Endothelial cell of umbilical vein (primary cell): Measurements from ENCODE around the gene ERCC8. TPM values are rescaled to one million over a fixed set of nuclear protein-coding genes. Genes with fewer than 3 reads are reported as not detected.

Experiments
- BruUV-seq: library from RNA; stranded (reverse); fragments of 400-500 nt; replicated peaks from 2 replicates; lab custom pipeline; 2021; lab: Mats Ljungman, UMichigan
- CTCF ChIA-PET: fragments of 300-600, 350-600 bp; sonication (Branson Sonifier 250); formaldehyde crosslinking; loops from one replicate; lab custom pipeline; 2021; ENCODE audit warnings: antibody characterized with exemption, inconsistent platforms; lab: Charles Lee
- POLR2A ChIA-PET: fragments of 300-600, 350-600 bp; sonication (Branson Sonifier 250); formaldehyde crosslinking; loops from one replicate; lab custom pipeline; 2021; ENCODE audit warnings: antibody characterized with exemption, inconsistent platforms; lab: Charles Lee
- DNase-seq: peaks from one replicate; pipeline ENCODE4 v3.0.0-alpha.2; 2011; ENCODE audit warnings: low read depth, low spot score
- FAIRE-seq: peaks from 2 replicates; lab custom pipeline; 2011; peaks lifted over from hg19 to GRCh38; lab: Jason Lieb, UNC
- H2AFZ ChIP-seq: 2 replicates; pipeline ENCODE4 v1.6.0; 2012; ENCODE audit warnings: low read depth, low read length, control low read depth, inconsistent platforms
- H3K27ac ChIP-seq: 2 replicates; pipeline ENCODE4 v1.5.1; 2011; ENCODE audit warnings: low read depth, mild to moderate bottlenecking, control low read depth, low read length, moderate library complexity; ENCODE audit not compliant: insufficient read depth
- H3K27me3 ChIP-seq, 2 experiments: 2 replicates each; pipeline versions ENCODE4 v1.6.0 to v1.6.1; 2011; ENCODE audit warnings: low read length in 2 of 2, mixed read lengths in 1 of 2; ENCODE audit not compliant: control insufficient read depth in 2 of 2, insufficient read depth in 2 of 2
- H3K36me3 ChIP-seq, 2 experiments: 2 replicates in 1 of 2; 3 replicates in 1 of 2; pipeline ENCODE4 v1.5.1; 2011; ENCODE audit warnings: low read length in 2 of 2, mild to moderate bottlenecking in 1 of 2, moderate library complexity in 1 of 2; ENCODE audit not compliant: control insufficient read depth in 2 of 2, insufficient read depth in 2 of 2; ENCODE audit errors: extremely low read depth in 1 of 2
- H3K4me1 ChIP-seq: 3 replicates; pipeline ENCODE4 v1.5.1; 2011; ENCODE audit warnings: mild to moderate bottlenecking, low read length; ENCODE audit not compliant: control insufficient read depth, insufficient read depth; ENCODE audit errors: extremely low read depth
- H3K4me2 ChIP-seq: 2 replicates; pipeline ENCODE4 v1.6.1; 2011; ENCODE audit warnings: low read length, control low read depth, mixed read lengths; ENCODE audit not compliant: insufficient read depth
- H3K4me3 ChIP-seq, 3 experiments: fragments of 200-600 bp in 1 of 3; sonication (generic), shearing (Covaris generic) in 1 of 3; replicated peaks in 1 of 3; 2 replicates each; pipeline ENCODE4 v1.5.1; 2011 to 2016; ENCODE audit warnings: control low read depth in 3 of 3, low read length in 3 of 3, mild to moderate bottlenecking in 2 of 3, inconsistent platforms in 1 of 3, low read depth in 1 of 3, moderate library complexity in 1 of 3; ENCODE audit not compliant: insufficient read depth in 1 of 3
- H3K79me2 ChIP-seq: 2 replicates; pipeline ENCODE4 v1.6.0; 2012; ENCODE audit warnings: low read length, inconsistent platforms; ENCODE audit not compliant: control insufficient read depth, insufficient read depth
- H3K9ac ChIP-seq: replicated peaks from 2 replicates; pipeline ENCODE3; 2011; ENCODE audit warnings: low read length, control low read depth; ENCODE audit not compliant: insufficient read depth; ENCODE audit errors: extremely low read depth
- H3K9me1 ChIP-seq: replicated peaks from 3 replicates; pipeline ENCODE4 v1.6.0; 2011; ENCODE audit warnings: mild to moderate bottlenecking, low read length; ENCODE audit not compliant: control insufficient read depth, insufficient read depth; ENCODE audit errors: extremely low read depth
- H3K9me3 ChIP-seq: replicated peaks from 2 replicates; pipeline ENCODE4 v1.5.1; 2012; ENCODE audit warnings: low read length, inconsistent platforms; ENCODE audit not compliant: control insufficient read depth, insufficient read depth
- H4K20me1 ChIP-seq: replicated peaks from 2 replicates; pipeline ENCODE3; 2011; ENCODE audit warnings: mild to moderate bottlenecking, low read length; ENCODE audit not compliant: control insufficient read depth, insufficient read depth; ENCODE audit errors: extremely low read depth
- CTCF ChIP-seq, 2 donors: IDR thresholded peaks; 1 replicate in 1 of 2; 2 replicates in 1 of 2; pipeline ENCODE4 v1.5.1; 2011; ENCODE audit warnings: low read length in 2 of 2, mild to moderate bottlenecking in 2 of 2, moderate library complexity in 2 of 2, control low read depth in 1 of 2, inconsistent platforms in 1 of 2, low read depth in 1 of 2; ENCODE audit not compliant: insufficient read depth in 1 of 2; ENCODE audit errors: extremely low read depth in 1 of 2
- FOS ChIP-seq: IDR thresholded peaks from 2 replicates; pipeline ENCODE4 v1.6.1; 2011; ENCODE audit warnings: mild to moderate bottlenecking, low read length, moderate library complexity, borderline replicate concordance; ENCODE audit not compliant: insufficient read depth
- MAX ChIP-seq: IDR thresholded peaks from 2 replicates; pipeline ENCODE4 v1.6.1; 2011; ENCODE audit not compliant: insufficient read depth, insufficient read length
- MYC ChIP-seq: IDR thresholded peaks from one replicate; pipeline ENCODE4 v1.6.1; 2011; ENCODE audit warnings: mild to moderate bottlenecking, low read depth, low read length
- dilution Hi-C: fragments of 300-500 bp; cut with MboI; formaldehyde crosslinking; loops from one replicate; pipeline ENCODE4 v1.15.0; 2019; ENCODE audit warnings: low sequenced_read_pairs; ENCODE audit not compliant: extremely low pct_ligation_motif_present
- intact Hi-C: fragments of 100-400 bp; cut with micrococcal nuclease; formaldehyde crosslinking; loops from one replicate; pipeline ENCODE4 v1.10.0; 2022
- polyA plus RNA-seq, 4 experiments: library from polyadenylated mRNA; depleted of rRNA in 3 of 4; stranded (reverse) in 3 of 4; unstranded in 1 of 4; fragments of >200 nt; gene quantifications; 2 replicates each; pipeline versions ENCODE4 v1.2.1 to v1.2.3, GENCODE V29; 2011 to 2012; ENCODE audit warnings: missing spikeins in 1 of 4
- total RNA-seq: library from RNA; stranded (reverse); gene quantifications from 2 replicates; pipeline ENCODE4 v1.2.3, GENCODE V29; 2021

ERCC8 gene
- total and polyA plus RNA-seq, 2 donors (not counting 3 experiments of a cell fraction or from before 2014, with no cell fraction given) = 10.4 to 11.8 TPM

GRCh38 chr5:60856066-60856465 is 88.8 kb downstream of the ERCC8 start:
- POLR2A ChIA-PET = no interaction called here
- DNase-seq = no peak

GRCh38 chr5:60852940-60853339 is 91.9 kb downstream of the ERCC8 start:
- intact Hi-C loops = no loop called here
- H3K9me1 ChIP-seq = no peaks in the 10 kb centered on the region
- CTCF ChIA-PET = no interaction called here

More at GRCh38 chr5:60856066-60856465, 88.8 kb downstream of the ERCC8 start:
- H3K36me3 ChIP-seq = no peaks in the 10 kb centered on the region
- CTCF ChIA-PET = no interaction called here
- no peak overlapping the region for H3K9ac ChIP-seq
- H3K4me3 ChIP-seq = no peak overlapping the region
- no peak overlapping the region for H2AFZ ChIP-seq
- no peaks in the 10 kb centered on the region for H3K79me2 ChIP-seq
- H3K27ac ChIP-seq = no peak overlapping the region
- no peaks in the 10 kb centered on the region for H3K9me1 ChIP-seq
- FAIRE-seq = no peak
- no peaks in the 10 kb centered on the region for H3K9me3 ChIP-seq
- H3K27me3 ChIP-seq = peaks cover 16 to 21% of the 10 kb centered on the region in 2 experiments
- H3K4me1 ChIP-seq = no peaks in the 10 kb centered on the region
- no peak overlapping the region for H3K4me2 ChIP-seq
- dilution Hi-C loops = no loop called here
- intact Hi-C loops = no loop called here
- H4K20me1 ChIP-seq = no peaks in the 10 kb centered on the region
- no peak for TF ChIP-seq CTCF (IDR thresholded peaks at IDR 0.05; ENCODE audit: extremely low read depth in 1 of 2, insufficient read depth in 1 of 2, low read depth in 1 of 2, low read length in 2 of 2)
- BruUV-seq = no TSS peak

More at GRCh38 chr5:60852940-60853339, 91.9 kb downstream of the ERCC8 start:
- Histone ChIP-seq H3K36me3 (no peaks in the 10 kb centered on the region), H3K9ac (no peak overlapping the region), H3K79me2 (no peaks in the 10 kb centered on the region), H3K27ac (no peak overlapping the region), H3K4me3 (no peak overlapping the region), H3K9me3 (no peaks in the 10 kb centered on the region), H3K27me3 (peaks cover 18 to 27% of the 10 kb centered on the region in 2 experiments), H3K4me1 (no peaks in the 10 kb centered on the region), H2AFZ (no peak overlapping the region), H4K20me1 (no peaks in the 10 kb centered on the region), H3K4me2 (no peak overlapping the region)
- dilution Hi-C loops = no loop called here
- TF ChIP-seq FOS (no peak), MYC (no peak), MAX (no peak)
- DNase-seq (no peak), FAIRE-seq (no peak)
- BruUV-seq = no TSS peak
- POLR2A ChIA-PET = no interaction called here
